K562 (cell line): ENCODE results near the gene MAN1A1. TPM values are rescaled to one million over a fixed set of nuclear protein-coding genes. Genes with fewer than 3 reads are reported as not detected.

Experiments used
- ATAC-seq: fragments of 200-7000 bp; cut with Tn5 transposase; 3 replicates; pipeline ENCODE4 v1.9.1; 2020; ENCODE audit warnings: moderate library complexity
- BruUV-seq: library from RNA; stranded (reverse); fragments of 400-500 nt; replicated peaks from 2 replicates; lab custom pipeline; 2021; lab: Mats Ljungman, UMichigan
- CTCF ChIA-PET: fragments of 300-600 bp; formaldehyde crosslinking; extraction: SDS; loops from one replicate; lab custom pipeline; 2021; ENCODE audit warnings: low intra/inter-chr PET ratio; lab: Yijun Ruan, JAX
- POLR2A ChIA-PET: fragments of 300-600, 350-650 bp; sonication (Branson Sonifier 250); formaldehyde crosslinking; extraction: SDS; loops from one replicate; lab custom pipeline; 2021; ENCODE audit warnings: antibody characterized with exemption, inconsistent platforms; lab: Yijun Ruan, JAX
- DNase-seq, 4 experiments: peaks; one replicate each; pipeline versions ENCODE4 v3.0.0 to v3.0.0-alpha.2; 2011 to 2018; ENCODE audit warnings: low spot score in 3 of 4, mixed read lengths in 3 of 4; ENCODE audit errors: extremely low read depth in 1 of 4
- FAIRE-seq: peaks from 2 replicates; lab custom pipeline; 2011; peaks lifted over from hg19 to GRCh38; lab: Jason Lieb, UNC
- H2AFZ ChIP-seq: 2 replicates; pipeline ENCODE4 v1.6.0; 2011; ENCODE audit warnings: low read depth, low read length, control low read depth, inconsistent platforms
- H3K27ac ChIP-seq: fragments of 200-600 bp; 3 replicates; pipeline ENCODE4 v1.8.0; 2011; ENCODE audit warnings: low read depth, mild to moderate bottlenecking, control low read depth, inconsistent platforms, low read length, moderate library complexity, mixed read lengths; ENCODE audit errors: extremely low read depth
- H3K27me3 ChIP-seq, 2 experiments: fragments of 300-600 bp in 1 of 2; 2 replicates in 1 of 2; 3 replicates in 1 of 2; pipeline versions ENCODE4 v1.6.0 to v1.8.0; 2011; ENCODE audit warnings: inconsistent platforms in 2 of 2, low read length in 2 of 2, mild to moderate bottlenecking in 1 of 2, mixed read lengths in 1 of 2, moderate library complexity in 1 of 2; ENCODE audit not compliant: control insufficient read depth in 2 of 2, insufficient read depth in 2 of 2
- H3K36me3 ChIP-seq: fragments of 300-600 bp; 3 replicates; pipeline ENCODE4 v1.8.0; 2011; ENCODE audit warnings: mild to moderate bottlenecking, low read length, inconsistent platforms; ENCODE audit not compliant: control insufficient read depth, insufficient read depth
- H3K4me1 ChIP-seq, 2 experiments: fragments of 200-600 bp in 1 of 2; replicated peaks in 1 of 2; 2 replicates in 1 of 2; 3 replicates in 1 of 2; pipeline versions ENCODE4 v1.5.1 to v1.8.0; 2011; ENCODE audit warnings: inconsistent platforms in 2 of 2, low read length in 2 of 2, mild to moderate bottlenecking in 1 of 2, mixed read lengths in 1 of 2, moderate library complexity in 1 of 2; ENCODE audit not compliant: control insufficient read depth in 2 of 2, insufficient read depth in 2 of 2
- H3K4me2 ChIP-seq: 2 replicates; pipeline ENCODE4 v1.6.1; 2011; ENCODE audit warnings: low read length, control low read depth, inconsistent platforms, mixed read lengths; ENCODE audit not compliant: insufficient read depth
- H3K4me3 ChIP-seq: fragments of 200-600 bp; sonication (generic), shearing (Covaris generic); 2 replicates; pipeline ENCODE4 v1.5.1; 2016; ENCODE audit warnings: control low read depth, inconsistent platforms
- H3K79me2 ChIP-seq: fragments of 200-600 bp; 3 replicates; pipeline ENCODE4 v1.8.0; 2011; ENCODE audit warnings: low read length, inconsistent platforms; ENCODE audit not compliant: control insufficient read depth, insufficient read depth
- H3K9ac ChIP-seq, 2 experiments: 2 replicates each; pipeline versions ENCODE4 v1.6.0 to v1.6.1; 2011; ENCODE audit warnings: low read depth in 2 of 2, low read length in 2 of 2, control low read depth in 1 of 2, inconsistent platforms in 1 of 2, mild to moderate bottlenecking in 1 of 2, mixed read lengths in 1 of 2; ENCODE audit not compliant: insufficient read depth in 1 of 2
- H3K9me1 ChIP-seq: one replicate; pipeline ENCODE4 v1.6.0; 2011; ENCODE audit warnings: inconsistent platforms, mild to moderate bottlenecking, low read length, moderate library complexity; ENCODE audit not compliant: control insufficient read depth, insufficient read depth
- H3K9me3 ChIP-seq: replicated peaks from 2 replicates; pipeline ENCODE4 v1.5.1; 2011; ENCODE audit warnings: low read depth, low read length, inconsistent platforms; ENCODE audit not compliant: control insufficient read depth, insufficient read depth
- H4K20me1 ChIP-seq: replicated peaks from 2 replicates; pipeline ENCODE4 v1.6.1; 2011; ENCODE audit warnings: low read length, inconsistent platforms, mixed read lengths; ENCODE audit not compliant: control insufficient read depth, insufficient read depth
- ESRRA ChIP-seq: fragments of 450-650 bp; IDR thresholded peaks from 2 replicates; pipeline ENCODE4 v1.6.1; 2014; ENCODE audit warnings: low read depth, mild to moderate bottlenecking, moderate library complexity, borderline replicate concordance
- SAP30 ChIP-seq: fragments of 200-600 bp; sonication (generic); IDR thresholded peaks from 2 replicates; pipeline ENCODE4 v1.6.1; 2012; ENCODE audit warnings: borderline replicate concordance, low read depth, mild to moderate bottlenecking, moderate library complexity, low read length, control low read depth, inconsistent platforms; ENCODE audit not compliant: insufficient read depth, poor library complexity, severe bottlenecking
- SMAD3 ChIP-seq: fragments of 450-650 bp; formaldehyde crosslinking; conservative IDR thresholded peaks from 2 replicates; pipeline ENCODE4 v1.4.0; 2020; ENCODE audit warnings: mild to moderate bottlenecking
- ZNF778 ChIP-seq: fragments of 450-650 bp; formaldehyde crosslinking; IDR thresholded peaks from 2 replicates; pipeline ENCODE4 v1.4.0; 2020; ENCODE audit warnings: mild to moderate bottlenecking, moderate library complexity
- WGBS: fragments of 100-300 bp; shearing (Covaris generic); methylation state at CpG from one replicate; pipeline ENCODE4 v1.1.6; 2016; ENCODE audit warnings: low coverage, mixed read lengths; ENCODE audit not compliant: insufficient coverage; ENCODE audit errors: missing lambda C conversion rate; 5-methylcytosine and 5-hydroxymethylcytosine counted together
- in situ Hi-C: fragments of 300-500 bp; cut with MboI; formaldehyde crosslinking; loops from 4 replicates; pipeline ENCODE4 v1.15.0; 2018; ENCODE audit warnings: inconsistent platforms, mixed read lengths
- intact Hi-C: fragments of 100-400 bp; cut with micrococcal nuclease; formaldehyde crosslinking; loops from 2 replicates; pipeline ENCODE4 v1.14.2; 2022
- polyA plus RNA-seq, 8 experiments: library from polyadenylated mRNA; depleted of rRNA in 4 of 8; stranded (reverse) in 5 of 8; unstranded in 3 of 8; fragments of >200 nt; fragmentation: Nextera tagmentation in 2 of 8; fragmentation: Illumina TruSeq in 1 of 8; extraction: Ambion mirVana in 2 of 8; extraction: Trizol in 1 of 8; gene quantifications; 2 replicates each; pipeline versions ENCODE4 v1.2.1 to v1.2.3, GENCODE V29; 2011 to 2014; ENCODE audit warnings: inconsistent platforms in 1 of 8, missing spikeins in 1 of 8
- total RNA-seq, 7 experiments: library from RNA; depleted of rRNA in 6 of 7; stranded (reverse); fragments of >200 nt in 6 of 7; fragmentation: Illumina TruSeq in 2 of 7; extraction: Trizol in 2 of 7; gene quantifications; 2 replicates each; pipeline versions ENCODE4 v1.2.1 to v1.2.3, GENCODE V29; 2011 to 2021; ENCODE audit warnings: low replicate concordance in 1 of 7
- TF ChIP-seq, protein P1 (sequence below): sonication (generic); formaldehyde crosslinking; IDR thresholded peaks from 2 replicates; pipeline ENCODE4 v1.8.0; 2022; ENCODE audit warnings: missing genetic modification reagents, mild to moderate bottlenecking, borderline replicate concordance

The MAN1A1 gene
- total and polyA plus RNA-seq, 9 of the 15 experiments (the other 6 are each of a cell fraction or from before 2014, with no cell fraction given): 24.5 to 78.4 (median 59.7) TPM

GRCh38 chr6:119328254-119328653 lies 21.3 kb downstream of the MAN1A1 start:
- FAIRE-seq: no peak
- Histone ChIP-seq H3K4me1 (peaks cover 13 to 57% of the 10 kb centered on the region in 2 experiments), H3K36me3 (peaks cover 81% of the 10 kb centered on the region), H2AFZ (no peak overlapping the region), H3K4me2 (no peak overlapping the region), H4K20me1 (peaks cover 24% of the 10 kb centered on the region), H3K79me2 (peaks cover 98% of the 10 kb centered on the region), H3K9ac (no peak overlapping the region), H3K9me1 (peaks cover 5% of the 10 kb centered on the region), H3K27me3 (no peaks in the 10 kb centered on the region), H3K4me3 (no peak overlapping the region), H3K27ac (no peak overlapping the region), H3K9me3 (no peaks in the 10 kb centered on the region)
- no peak for DNase-seq
- in situ Hi-C loops: no loop called here
- TF ChIP-seq SMAD3: no peak
- TF ChIP-seq ZNF778 (CRISPR knock-in tag): no peak
- no peak for TF ChIP-seq SAP30
- TF ChIP-seq ESRRA: no peak
- TF ChIP-seq, protein P1, sequence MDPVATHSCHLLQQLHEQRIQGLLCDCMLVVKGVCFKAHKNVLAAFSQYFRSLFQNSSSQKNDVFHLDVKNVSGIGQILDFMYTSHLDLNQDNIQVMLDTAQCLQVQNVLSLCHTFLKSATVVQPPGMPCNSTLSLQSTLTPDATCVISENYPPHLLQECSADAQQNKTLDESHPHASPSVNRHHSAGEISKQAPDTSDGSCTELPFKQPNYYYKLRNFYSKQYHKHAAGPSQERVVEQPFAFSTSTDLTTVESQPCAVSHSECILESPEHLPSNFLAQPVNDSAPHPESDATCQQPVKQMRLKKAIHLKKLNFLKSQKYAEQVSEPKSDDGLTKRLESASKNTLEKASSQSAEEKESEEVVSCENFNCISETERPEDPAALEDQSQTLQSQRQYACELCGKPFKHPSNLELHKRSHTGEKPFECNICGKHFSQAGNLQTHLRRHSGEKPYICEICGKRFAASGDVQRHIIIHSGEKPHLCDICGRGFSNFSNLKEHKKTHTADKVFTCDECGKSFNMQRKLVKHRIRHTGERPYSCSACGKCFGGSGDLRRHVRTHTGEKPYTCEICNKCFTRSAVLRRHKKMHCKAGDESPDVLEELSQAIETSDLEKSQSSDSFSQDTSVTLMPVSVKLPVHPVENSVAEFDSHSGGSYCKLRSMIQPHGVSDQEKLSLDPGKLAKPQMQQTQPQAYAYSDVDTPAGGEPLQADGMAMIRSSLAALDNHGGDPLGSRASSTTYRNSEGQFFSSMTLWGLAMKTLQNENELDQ (CRISPR knock-in tag): no peak
- POLR2A ChIA-PET: interaction anchor here (0.9 to 1.3 kb wide), 2 partner anchors 10 to 191 kb away, joined by 4 read pairs; no protein-coding TSS in a partner anchor
- CTCF ChIA-PET: no interaction called here
- ATAC-seq: no peak
- 84% methylated on average over 2 of the region's 2 CpGs for WGBS
- BruUV-seq: no TSS peak
- intact Hi-C loops: no loop called here
